Progenitor cell of endocrine pancreas (in vitro differentiated cells): ENCODE results near the gene IL17RE. TPM values are rescaled to one million over a fixed set of nuclear protein-coding genes. Genes with fewer than 3 reads are reported as not detected.

Source experiments
- DNase-seq: peaks from one replicate; pipeline ENCODE4 v3.0.0; 2021; ENCODE audit warnings: low spot score; ENCODE audit not compliant: unreplicated experiment
- H3K27ac Mint-ChIP-seq: 2 replicates; pipeline ENCODE4 v1.8.0; 2021; ENCODE audit warnings: mild to moderate bottlenecking, moderate library complexity, mixed read lengths
- H3K27me3 Mint-ChIP-seq: 2 replicates; pipeline ENCODE4 v1.8.0; 2021; ENCODE audit warnings: mixed read lengths
- H3K36me3 Mint-ChIP-seq: 2 replicates; pipeline ENCODE4 v1.8.0; 2022; ENCODE audit warnings: mixed read lengths; ENCODE audit not compliant: insufficient read depth
- H3K4me1 Mint-ChIP-seq: 2 replicates; pipeline ENCODE4 v1.8.0; 2021; ENCODE audit warnings: low read depth, mixed read lengths
- H3K4me3 Mint-ChIP-seq: 2 replicates; pipeline ENCODE4 v1.8.0; 2021; ENCODE audit warnings: low read depth, mild to moderate bottlenecking, moderate library complexity, mixed read lengths
- H3K9me3 Mint-ChIP-seq: 2 replicates; pipeline ENCODE4 v1.8.0; 2021; ENCODE audit warnings: low read depth, mixed read lengths
- total RNA-seq: library from RNA; stranded (reverse); gene quantifications from 2 replicates; pipeline ENCODE4 v1.2.1, GENCODE V29; 2021
- TF ChIP-seq, protein P1 (sequence below): fragments of 200-600 bp; sonication (generic); IDR thresholded peaks from one replicate; pipeline ENCODE4 v1.5.0; 2021; ENCODE audit warnings: antibody characterized with exemption, mild to moderate bottlenecking; ENCODE audit not compliant: unreplicated experiment

IL17RE gene
- total RNA-seq, 1 donor from 2014 or later = 4.9 TPM

GRCh38 chr3:9933561-9934234 is 31.1 kb downstream of the IL17RE start, which contains the start of gene CRELD1:
CRELD1 (plus strand) TSS chr3:9933834; CDS start chr3:9934439, 605 bp downstream.
- H3K27ac Mint-ChIP-seq = peak within 1 kb of the TSS; percentile 98
- peak; percentile 92 for DNase-seq
- H3K36me3 Mint-ChIP-seq = peaks cover 11% of the 10 kb centered on the region
- peaks cover 17% of the 10 kb centered on the region for H3K4me1 Mint-ChIP-seq
- H3K27me3 Mint-ChIP-seq = no peaks in the 10 kb centered on the region
- peak within 1 kb of the TSS; percentile 96 for H3K4me3 Mint-ChIP-seq
- TF ChIP-seq, protein P1, sequence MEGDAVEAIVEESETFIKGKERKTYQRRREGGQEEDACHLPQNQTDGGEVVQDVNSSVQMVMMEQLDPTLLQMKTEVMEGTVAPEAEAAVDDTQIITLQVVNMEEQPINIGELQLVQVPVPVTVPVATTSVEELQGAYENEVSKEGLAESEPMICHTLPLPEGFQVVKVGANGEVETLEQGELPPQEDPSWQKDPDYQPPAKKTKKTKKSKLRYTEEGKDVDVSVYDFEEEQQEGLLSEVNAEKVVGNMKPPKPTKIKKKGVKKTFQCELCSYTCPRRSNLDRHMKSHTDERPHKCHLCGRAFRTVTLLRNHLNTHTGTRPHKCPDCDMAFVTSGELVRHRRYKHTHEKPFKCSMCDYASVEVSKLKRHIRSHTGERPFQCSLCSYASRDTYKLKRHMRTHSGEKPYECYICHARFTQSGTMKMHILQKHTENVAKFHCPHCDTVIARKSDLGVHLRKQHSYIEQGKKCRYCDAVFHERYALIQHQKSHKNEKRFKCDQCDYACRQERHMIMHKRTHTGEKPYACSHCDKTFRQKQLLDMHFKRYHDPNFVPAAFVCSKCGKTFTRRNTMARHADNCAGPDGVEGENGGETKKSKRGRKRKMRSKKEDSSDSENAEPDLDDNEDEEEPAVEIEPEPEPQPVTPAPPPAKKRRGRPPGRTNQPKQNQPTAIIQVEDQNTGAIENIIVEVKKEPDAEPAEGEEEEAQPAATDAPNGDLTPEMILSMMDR = no peak
- H3K9me3 Mint-ChIP-seq = no peaks in the 10 kb centered on the region

- H3K36me3 Mint-ChIP-seq = peaks cover 11% of the 10 kb centered on the region
- H3K27me3 Mint-ChIP-seq = no peaks in the 10 kb centered on the region
- H3K27ac Mint-ChIP-seq = peak overlapping the region; percentile 98
- H3K9me3 Mint-ChIP-seq = no peaks in the 10 kb centered on the region
- peak overlapping the region; percentile 96 for H3K4me3 Mint-ChIP-seq
- DNase-seq = no peak
- TF ChIP-seq, protein P1 = peak; percentile 30
- H3K4me1 Mint-ChIP-seq = peaks cover 17% of the 10 kb centered on the region
Observed at GRCh38 chr3:9934235-9934621, 31.6 kb downstream of the IL17RE start.

DNA sequence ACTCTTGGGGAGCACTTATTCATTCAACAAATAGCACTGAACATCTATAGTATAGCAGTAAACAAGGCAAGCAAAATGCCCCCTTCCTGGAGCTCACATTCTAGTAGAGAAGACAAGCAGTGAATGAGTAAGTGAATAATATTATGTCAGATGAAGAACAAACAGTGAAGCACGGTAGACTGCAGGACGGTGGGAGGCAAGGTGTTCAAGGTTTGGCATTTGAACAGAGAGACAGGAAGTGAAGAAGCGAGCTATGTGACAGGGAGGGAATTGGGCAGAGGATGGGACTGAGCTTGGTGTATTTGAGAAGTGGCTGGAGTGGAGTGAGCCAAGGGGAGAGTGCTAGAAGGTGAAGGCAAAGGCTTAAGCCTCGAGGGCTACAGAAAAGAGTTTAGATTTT is 32.3 kb downstream of the IL17RE start:
- no peaks in the 10 kb centered on the region for H3K9me3 Mint-ChIP-seq
- TF ChIP-seq, protein P1 = no peak
- H3K27me3 Mint-ChIP-seq = no peaks in the 10 kb centered on the region
- H3K4me3 Mint-ChIP-seq = peak overlapping the region; percentile 96
- peaks cover 17% of the 10 kb centered on the region for H3K4me1 Mint-ChIP-seq
- no peak overlapping the region for H3K27ac Mint-ChIP-seq
- DNase-seq = no peak
- peaks cover 11% of the 10 kb centered on the region for H3K36me3 Mint-ChIP-seq

DNA sequence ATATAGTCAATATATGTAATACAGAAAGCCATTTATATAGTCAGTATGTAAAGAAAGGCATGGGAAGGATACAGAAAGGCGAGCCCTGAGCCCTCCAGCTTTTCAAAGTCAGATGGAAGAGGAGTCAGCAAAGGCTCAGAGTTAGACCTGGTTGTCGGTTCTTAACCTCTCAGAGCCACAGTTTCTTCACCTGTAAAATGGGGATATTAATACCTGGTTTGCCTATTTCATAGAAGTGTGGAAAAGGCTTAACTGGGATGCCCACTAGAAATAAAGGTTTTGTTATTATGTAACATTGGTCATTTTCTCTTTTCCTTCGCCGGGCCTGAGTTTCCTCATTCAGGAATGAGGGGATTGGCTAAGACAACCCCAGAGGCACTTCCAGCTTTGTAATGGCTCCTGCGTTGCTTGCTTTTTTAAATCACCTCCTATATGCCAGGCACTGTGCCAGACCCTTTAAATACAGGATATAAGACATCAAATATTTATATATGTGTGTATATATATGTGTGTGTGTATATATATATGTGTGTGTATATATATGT is 33.4 kb downstream of the IL17RE start:
- no peak overlapping the region for H3K4me3 Mint-ChIP-seq
- no peak for DNase-seq
- H3K27ac Mint-ChIP-seq = no peak overlapping the region
- peaks cover 17% of the 10 kb centered on the region for H3K4me1 Mint-ChIP-seq
- no peaks in the 10 kb centered on the region for H3K9me3 Mint-ChIP-seq
- TF ChIP-seq, protein P1 = no peak
- peaks cover 10% of the 10 kb centered on the region for H3K36me3 Mint-ChIP-seq
- no peaks in the 10 kb centered on the region for H3K27me3 Mint-ChIP-seq

DNA sequence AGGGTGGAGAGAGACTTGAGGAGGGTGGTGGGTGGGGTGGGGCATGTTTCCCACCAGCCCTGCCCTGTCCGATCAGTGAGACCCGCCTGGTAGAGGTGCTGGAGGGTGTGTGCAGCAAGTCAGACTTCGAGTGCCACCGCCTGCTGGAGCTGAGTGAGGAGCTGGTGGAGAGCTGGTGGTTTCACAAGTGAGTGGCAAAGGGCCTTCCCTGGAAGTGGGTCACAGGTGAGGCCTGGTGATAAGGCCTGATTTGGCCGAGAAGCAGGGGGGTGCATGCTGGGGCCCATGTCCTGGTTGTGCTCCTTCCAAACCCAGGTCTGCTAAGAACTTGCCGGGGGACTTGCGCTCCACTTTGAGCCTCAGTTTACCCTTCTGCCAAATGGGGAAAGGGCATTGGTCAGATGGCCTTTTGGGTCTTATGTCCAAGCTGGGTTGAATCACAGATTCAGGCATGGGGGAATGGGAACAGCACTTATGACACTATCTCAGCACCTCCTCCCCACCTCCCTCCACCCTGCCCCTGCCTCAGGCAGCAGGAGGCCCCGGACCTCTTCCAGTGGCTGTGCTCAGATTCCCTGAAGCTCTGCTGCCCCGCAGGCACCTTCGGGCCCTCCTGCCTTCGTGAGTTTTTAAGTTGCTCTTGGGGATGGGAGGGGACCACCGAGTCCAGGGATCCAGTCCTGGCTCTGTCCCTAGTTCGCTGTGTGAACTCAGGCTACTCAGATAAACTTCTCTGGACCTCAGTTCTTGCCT is 35.0 kb downstream of the IL17RE start:
- no peak for DNase-seq
- Mint-ChIP-seq H3K27ac (no peak overlapping the region), H3K36me3 (peaks cover 16% of the 10 kb centered on the region), H3K4me1 (peaks cover 17% of the 10 kb centered on the region), H3K4me3 (no peak overlapping the region), H3K27me3 (no peaks in the 10 kb centered on the region), H3K9me3 (no peaks in the 10 kb centered on the region)
- TF ChIP-seq, protein P1 = no peak
